GM13976 (cell line): ENCODE data around the gene ZC3HAV1.
A peak's percentile ranks its signal among the peaks of the same experiment; 100 is the strongest.

Experiments
- DNase-seq: peaks from one replicate; pipeline ENCODE4 v3.0.0; 2012; ENCODE audit warnings: low spot score
- in situ Hi-C: fragments of 300-500 bp; cut with MboI; formaldehyde crosslinking; loops from one replicate; pipeline ENCODE4 v1.12.0; 2022; ENCODE audit warnings: low sequenced_read_pairs, mixed read lengths, inconsistent platforms; ENCODE audit not compliant: unreplicated experiment
- TF ChIP-seq, protein P1 (sequence below): IDR thresholded peaks from 2 replicates; pipeline ENCODE4 v1.5.1; 2012; ENCODE audit warnings: borderline replicate concordance, mild to moderate bottlenecking; ENCODE audit not compliant: insufficient read depth; ENCODE audit errors: extremely low read depth, missing control alignments, control extremely low read depth

Gene ZC3HAV1

DNA sequence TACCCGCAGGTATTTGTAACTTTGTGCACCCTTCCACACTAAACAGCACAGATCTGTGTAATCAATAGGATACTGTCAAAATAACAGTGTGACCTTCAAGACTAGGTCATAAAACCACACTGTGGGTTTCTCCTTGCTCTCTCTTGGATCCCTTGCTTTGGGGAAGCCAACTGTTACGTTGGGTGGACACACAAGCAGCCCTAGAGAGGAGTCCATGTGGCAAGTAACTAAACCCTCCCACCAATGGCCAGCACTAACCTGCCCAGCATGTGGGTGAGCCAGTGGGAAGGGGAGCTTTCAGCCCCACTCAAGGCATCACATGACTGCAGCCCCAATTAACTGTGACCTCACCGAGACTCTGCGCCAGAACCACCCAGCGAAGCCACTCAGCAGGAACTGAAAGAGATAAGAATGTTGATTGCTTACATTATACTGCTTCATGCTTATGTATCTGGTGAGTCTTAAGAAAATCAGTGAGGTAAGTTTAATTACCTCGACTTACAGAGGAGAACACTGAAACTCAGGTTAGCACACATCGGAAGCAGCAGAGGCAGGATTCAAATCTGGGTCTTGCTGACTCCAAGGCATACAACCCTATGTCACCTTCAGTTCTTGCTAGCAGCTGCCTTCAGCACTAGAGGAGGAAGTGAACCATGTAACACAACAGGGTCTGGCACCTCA, 9.4 kb upstream of the ZC3HAV1 start:
- in situ Hi-C loops: no loop called here
- peak; percentile 68 for DNase-seq
- TF ChIP-seq, protein P1, sequence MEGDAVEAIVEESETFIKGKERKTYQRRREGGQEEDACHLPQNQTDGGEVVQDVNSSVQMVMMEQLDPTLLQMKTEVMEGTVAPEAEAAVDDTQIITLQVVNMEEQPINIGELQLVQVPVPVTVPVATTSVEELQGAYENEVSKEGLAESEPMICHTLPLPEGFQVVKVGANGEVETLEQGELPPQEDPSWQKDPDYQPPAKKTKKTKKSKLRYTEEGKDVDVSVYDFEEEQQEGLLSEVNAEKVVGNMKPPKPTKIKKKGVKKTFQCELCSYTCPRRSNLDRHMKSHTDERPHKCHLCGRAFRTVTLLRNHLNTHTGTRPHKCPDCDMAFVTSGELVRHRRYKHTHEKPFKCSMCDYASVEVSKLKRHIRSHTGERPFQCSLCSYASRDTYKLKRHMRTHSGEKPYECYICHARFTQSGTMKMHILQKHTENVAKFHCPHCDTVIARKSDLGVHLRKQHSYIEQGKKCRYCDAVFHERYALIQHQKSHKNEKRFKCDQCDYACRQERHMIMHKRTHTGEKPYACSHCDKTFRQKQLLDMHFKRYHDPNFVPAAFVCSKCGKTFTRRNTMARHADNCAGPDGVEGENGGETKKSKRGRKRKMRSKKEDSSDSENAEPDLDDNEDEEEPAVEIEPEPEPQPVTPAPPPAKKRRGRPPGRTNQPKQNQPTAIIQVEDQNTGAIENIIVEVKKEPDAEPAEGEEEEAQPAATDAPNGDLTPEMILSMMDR: no peak

DNA sequence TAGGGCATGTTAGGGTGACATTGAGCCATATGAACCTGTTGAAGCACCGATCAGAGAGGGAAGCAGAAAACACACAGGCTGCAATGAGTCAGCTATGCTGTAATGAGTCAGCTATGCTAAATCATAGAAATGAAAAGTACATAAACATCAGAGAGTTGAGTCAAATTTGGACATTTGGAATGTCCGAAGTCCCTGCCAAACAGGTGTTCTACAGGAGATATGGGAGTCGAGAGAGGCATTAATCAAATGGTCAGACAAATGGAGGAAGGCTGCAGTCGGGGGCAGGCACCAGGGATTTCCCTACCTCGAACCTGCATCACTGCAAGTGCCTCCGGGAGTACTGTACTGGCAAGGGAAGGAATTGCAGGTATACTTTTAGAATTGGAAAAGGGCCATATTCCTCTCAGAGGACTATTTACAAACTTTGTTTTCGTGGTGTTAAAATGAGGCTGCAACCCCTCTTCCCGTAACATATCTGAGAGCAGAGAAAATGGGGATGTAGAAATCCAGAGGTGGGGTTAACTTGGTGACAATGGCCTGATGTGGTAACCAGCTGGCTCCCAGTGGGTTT, 8.8 kb upstream of the ZC3HAV1 start:
- in situ Hi-C loops: no loop called here
- DNase-seq: no peak
- TF ChIP-seq, protein P1: no peak

DNA sequence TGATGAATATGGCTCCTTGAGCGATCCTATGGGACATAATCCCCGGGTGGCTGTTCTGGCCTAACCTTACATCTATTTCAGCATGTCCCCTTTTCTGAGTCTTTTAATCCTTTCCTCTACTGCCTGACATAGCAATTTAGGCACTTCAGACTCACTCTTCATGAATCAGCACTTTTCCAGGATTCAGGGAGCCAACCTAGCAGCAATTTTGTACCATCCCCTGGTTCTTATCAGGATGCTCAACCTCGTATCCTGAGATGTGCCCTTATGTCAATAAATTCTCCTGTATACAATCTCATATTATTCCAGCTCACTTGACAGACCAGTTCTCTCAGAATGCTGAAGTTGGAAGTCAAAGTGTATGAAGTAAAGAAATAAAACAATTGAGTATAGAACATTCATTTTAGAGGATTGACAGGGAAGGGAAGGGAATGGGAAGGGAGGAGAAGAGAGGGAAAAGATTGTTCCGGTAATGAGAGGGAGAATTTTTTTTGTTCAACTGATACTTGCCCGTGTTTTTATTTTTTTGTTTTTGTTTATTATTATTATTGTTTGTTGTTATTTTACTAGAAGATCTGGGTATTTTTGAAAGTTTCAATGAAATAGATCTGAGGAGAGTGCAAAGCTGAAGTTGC, 8.2 kb upstream of the ZC3HAV1 start:
- in situ Hi-C loops: no loop called here
- TF ChIP-seq, protein P1: no peak
- no peak for DNase-seq

DNA sequence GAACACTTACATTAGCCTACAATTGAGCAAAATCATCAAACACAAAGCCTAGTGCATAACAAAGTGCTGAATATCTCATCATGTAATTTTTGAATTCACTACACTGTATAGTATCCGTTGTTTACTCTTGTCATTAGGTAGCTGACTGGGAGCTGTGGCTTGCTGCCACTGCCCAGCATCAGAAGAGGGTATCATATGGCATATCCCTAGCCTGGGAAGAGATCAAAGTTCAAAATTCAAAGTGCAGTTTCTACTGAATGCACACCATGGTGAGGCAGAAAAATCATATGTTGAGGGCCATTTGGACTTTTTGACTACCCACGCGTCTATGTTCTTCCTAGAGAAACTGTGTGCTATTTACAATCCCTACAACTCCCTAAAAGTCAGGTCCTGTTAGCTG, 7.5 kb upstream of the ZC3HAV1 start:
- TF ChIP-seq, protein P1: no peak
- in situ Hi-C loops: no loop called here
- no peak for DNase-seq

DNA sequence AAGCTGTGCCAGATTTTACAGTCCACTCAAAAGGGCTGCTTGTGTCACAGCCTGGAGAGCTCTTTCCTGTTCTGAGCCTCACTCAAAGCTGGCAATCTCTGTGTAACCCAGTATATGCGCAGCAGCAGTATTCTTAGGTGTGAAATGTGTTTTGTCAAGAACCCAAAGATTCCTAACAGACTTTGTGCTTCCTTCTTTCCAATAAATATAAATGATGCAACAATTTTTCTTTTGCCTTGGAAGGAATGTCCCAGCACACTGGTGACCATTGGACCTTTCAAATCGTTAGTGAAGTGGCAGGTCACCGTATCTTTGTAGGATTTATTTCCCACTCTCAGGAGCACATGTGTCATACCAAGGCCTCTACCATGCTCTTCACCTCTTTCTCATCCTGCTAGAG, 5.6 kb upstream of the ZC3HAV1 start:
- DNase-seq: no peak
- TF ChIP-seq, protein P1: no peak
- in situ Hi-C loops: no loop called here

DNA sequence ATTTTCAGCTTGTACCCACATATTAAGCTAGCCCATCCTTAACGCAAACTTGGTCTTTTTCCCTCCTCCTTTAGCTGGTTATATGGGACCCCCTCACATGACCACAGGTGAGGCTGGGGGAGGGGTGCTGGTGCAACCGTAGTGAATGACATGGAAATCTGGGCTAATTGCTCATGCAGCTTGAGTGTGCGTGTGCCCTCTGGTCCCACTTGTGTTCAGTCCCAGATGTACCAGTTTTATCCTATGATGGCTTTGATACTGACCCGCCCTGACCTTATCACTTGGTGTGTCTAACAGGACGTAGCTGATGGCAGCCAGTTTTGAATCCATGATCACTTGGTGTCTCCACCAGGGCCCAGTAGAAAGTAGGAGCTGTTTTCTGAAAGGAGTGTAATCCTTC, 5.1 kb upstream of the ZC3HAV1 start:
- in situ Hi-C loops: no loop called here
- TF ChIP-seq, protein P1: no peak
- DNase-seq: no peak
